Measurements from ENCODE around the gene RSL24D1.

RSL24D1 gene

DNA sequence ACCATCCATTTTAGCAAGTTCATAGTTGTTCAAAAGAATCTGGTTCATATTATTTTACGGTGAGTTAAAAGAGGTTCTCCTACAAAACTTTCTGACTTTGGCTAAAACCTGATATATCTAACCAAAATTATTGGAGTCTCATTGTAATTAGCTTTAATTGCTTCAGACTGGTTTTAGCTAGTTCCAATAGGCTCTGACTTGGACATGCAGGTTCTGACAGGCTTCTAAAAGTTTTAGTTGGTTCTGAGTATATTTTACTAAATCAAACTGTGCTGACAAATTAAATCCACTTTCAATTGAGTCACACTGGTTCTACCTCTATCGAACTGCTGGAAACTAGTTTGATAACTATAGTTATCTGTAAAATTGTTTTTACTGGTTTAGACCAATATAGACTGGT lies 42.1 kb upstream of the RSL24D1 start:
- no peak for DNase-seq (ENCODE audit: low read depth, low spot score)
- no peak overlapping the region for H3K4me3 ChIP-seq (ENCODE audit: low read depth, low read length)
- TF ChIP-seq, protein P1, sequence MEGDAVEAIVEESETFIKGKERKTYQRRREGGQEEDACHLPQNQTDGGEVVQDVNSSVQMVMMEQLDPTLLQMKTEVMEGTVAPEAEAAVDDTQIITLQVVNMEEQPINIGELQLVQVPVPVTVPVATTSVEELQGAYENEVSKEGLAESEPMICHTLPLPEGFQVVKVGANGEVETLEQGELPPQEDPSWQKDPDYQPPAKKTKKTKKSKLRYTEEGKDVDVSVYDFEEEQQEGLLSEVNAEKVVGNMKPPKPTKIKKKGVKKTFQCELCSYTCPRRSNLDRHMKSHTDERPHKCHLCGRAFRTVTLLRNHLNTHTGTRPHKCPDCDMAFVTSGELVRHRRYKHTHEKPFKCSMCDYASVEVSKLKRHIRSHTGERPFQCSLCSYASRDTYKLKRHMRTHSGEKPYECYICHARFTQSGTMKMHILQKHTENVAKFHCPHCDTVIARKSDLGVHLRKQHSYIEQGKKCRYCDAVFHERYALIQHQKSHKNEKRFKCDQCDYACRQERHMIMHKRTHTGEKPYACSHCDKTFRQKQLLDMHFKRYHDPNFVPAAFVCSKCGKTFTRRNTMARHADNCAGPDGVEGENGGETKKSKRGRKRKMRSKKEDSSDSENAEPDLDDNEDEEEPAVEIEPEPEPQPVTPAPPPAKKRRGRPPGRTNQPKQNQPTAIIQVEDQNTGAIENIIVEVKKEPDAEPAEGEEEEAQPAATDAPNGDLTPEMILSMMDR (IDR thresholded peaks at IDR 0.05; ENCODE audit: low read depth, low read length): no peak
- in situ Hi-C loops (cut with HindIII; ENCODE audit: low sequenced_read_pairs): no loop called here

DNA sequence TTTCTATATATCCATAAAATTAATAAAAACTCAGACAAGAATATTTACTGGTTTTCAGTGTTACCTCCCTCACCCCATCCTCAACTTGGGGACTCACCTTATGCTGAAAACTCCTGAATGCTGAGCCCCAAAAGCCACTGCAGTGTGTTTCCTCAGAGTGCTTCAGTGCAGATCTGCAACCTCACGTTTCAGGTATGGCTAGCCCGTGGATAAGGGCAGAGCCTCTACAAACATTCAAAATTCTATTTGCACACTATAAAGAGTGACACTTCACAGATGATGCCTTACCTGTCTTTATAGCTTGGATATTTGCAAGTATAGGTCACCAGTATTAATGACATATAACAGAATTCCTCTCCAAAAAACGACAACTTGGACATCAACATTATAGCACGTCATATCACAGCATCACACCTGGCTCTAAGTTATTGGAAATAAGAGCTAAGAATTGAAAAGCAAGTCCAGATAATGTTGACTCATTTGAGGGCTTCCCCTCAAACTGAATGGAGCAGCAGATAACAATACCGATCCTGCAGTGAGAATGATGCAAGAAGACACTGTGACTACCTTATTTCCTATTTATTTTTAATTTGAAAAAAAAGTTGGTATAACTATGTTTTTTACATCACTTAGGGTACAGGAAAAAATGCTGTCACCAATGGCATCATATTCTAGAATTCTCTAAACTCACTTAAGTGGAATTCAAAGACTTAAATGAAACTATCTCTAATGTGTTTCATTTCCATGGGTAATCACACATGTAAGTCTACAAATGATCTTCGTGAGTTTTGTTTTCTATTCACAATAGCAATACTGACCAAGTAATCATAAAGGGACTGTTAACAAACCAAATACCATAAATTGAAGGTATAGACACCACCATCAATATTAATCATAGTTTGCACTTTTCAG lies 40.7 kb upstream of the RSL24D1 start:
- in situ Hi-C loops (cut with HindIII; ENCODE audit: low sequenced_read_pairs): no loop called here
- TF ChIP-seq, protein P1 (IDR thresholded peaks at IDR 0.05; ENCODE audit: low read depth, low read length): no peak
- no peak for DNase-seq (ENCODE audit: low read depth, low spot score)
- H3K4me3 ChIP-seq (ENCODE audit: low read depth, low read length): no peak overlapping the region

DNA sequence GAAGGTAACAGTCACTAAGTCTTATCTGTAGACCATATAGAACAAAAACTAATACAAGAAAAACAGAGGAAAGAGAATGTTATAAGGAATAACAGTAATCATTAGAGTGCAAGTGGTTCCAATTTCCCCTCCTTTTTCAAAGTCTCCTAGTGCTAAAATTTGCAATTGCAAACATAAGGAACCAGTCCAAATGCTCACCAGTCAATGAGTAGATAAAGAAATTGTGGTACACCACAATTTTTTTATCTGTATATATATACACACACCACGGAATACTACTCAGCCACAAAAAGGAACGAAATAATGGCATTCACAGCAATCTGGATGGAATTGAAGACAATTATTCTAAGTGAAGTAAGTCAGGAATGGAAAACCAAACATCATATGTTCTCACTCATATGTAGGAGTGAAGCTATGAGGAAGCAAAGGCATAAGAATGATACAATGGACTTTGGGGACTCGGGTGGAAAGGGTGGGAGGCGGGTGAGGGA lies 38.9 kb upstream of the RSL24D1 start:
- TF ChIP-seq, protein P1 (IDR thresholded peaks at IDR 0.05; ENCODE audit: low read depth, low read length): no peak
- H3K4me3 ChIP-seq (ENCODE audit: low read depth, low read length): no peak overlapping the region
- no peak for DNase-seq (ENCODE audit: low read depth, low spot score)
- in situ Hi-C loops (cut with HindIII; ENCODE audit: low sequenced_read_pairs): no loop called here

DNA sequence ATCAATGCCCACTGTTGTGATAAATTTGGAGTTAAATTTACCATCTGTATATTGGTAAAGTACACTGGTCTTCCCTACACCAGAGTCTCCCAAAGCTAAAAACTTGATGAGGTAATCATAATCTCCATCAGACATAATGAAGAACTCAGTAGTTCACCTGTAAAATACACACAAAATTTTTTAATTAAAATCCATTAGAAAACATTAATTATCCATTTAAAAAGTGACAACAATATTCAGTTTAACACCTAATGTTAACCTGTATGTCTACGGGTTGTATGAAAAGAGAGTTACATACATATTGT lies 38.0 kb upstream of the RSL24D1 start:
- no peak overlapping the region for H3K4me3 ChIP-seq (ENCODE audit: low read depth, low read length)
- DNase-seq (ENCODE audit: low read depth, low spot score): no peak
- in situ Hi-C loops (cut with HindIII; ENCODE audit: low sequenced_read_pairs): no loop called here
- TF ChIP-seq, protein P1 (IDR thresholded peaks at IDR 0.05; ENCODE audit: low read depth, low read length): no peak

DNA sequence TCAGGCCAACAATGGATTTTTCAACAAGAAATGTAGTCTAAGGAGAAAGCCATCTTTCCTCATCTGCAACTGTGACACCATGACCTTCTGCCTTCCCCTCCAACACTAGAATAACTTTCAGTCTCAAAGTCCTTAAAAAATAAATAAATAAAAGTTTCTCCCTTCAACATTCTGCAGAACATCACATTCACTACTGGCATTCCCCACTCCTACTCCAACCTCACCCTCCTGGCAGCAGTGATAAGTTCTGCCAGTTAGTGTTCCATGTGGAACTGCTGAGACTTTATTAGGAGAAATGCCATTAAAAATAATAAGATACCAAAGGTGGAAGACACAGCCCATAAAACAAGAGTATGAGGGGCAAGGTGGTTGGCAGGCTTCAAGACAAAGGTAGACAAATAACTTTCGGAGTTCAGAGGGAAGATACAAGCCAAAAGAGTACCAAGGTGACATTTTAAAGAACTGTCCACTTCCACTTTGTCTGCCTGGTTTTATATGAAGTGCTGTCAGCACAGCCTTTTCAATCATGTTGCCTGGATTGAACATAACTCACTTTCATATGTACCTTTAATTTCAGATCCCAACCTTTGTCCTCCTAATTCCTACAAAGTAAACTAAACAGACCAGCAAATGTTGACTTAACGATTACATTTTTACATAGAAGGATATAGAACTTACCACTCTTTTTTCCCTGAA lies 37.5 kb upstream of the RSL24D1 start:
- DNase-seq (ENCODE audit: low read depth, low spot score): no peak
- TF ChIP-seq, protein P1 (IDR thresholded peaks at IDR 0.05; ENCODE audit: low read depth, low read length): no peak
- no peak overlapping the region for H3K4me3 ChIP-seq (ENCODE audit: low read depth, low read length)
- in situ Hi-C loops (cut with HindIII; ENCODE audit: low sequenced_read_pairs): no loop called here

DNA sequence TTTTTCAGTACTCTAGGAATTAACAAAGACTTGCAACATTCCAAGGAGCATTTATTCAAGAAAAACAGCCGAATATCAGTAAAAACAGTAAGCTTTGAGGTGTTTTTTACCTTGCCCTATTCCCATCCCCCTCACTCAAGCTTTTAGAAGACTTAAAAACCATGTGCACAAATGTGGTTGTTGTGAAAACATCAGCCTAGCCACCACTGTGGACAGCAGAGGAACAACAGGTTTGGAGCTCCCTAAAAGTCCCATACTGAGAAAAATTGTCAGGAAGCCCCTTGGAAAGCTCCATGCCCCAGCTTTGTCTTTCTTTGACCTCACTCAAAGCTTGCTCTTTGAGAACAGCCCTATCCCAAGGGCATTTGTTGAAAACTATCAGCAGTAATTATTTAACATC lies 34.7 kb upstream of the RSL24D1 start:
- TF ChIP-seq, protein P1 (IDR thresholded peaks at IDR 0.05; ENCODE audit: low read depth, low read length): no peak
- in situ Hi-C loops (cut with HindIII; ENCODE audit: low sequenced_read_pairs): no loop called here
- DNase-seq (ENCODE audit: low read depth, low spot score): no peak
- no peak overlapping the region for H3K4me3 ChIP-seq (ENCODE audit: low read depth, low read length)
